ENCODE data around the gene BHMT2.
A peak's percentile ranks its signal among the peaks of the same experiment; 100 is the strongest.

BHMT2 gene

DNA sequence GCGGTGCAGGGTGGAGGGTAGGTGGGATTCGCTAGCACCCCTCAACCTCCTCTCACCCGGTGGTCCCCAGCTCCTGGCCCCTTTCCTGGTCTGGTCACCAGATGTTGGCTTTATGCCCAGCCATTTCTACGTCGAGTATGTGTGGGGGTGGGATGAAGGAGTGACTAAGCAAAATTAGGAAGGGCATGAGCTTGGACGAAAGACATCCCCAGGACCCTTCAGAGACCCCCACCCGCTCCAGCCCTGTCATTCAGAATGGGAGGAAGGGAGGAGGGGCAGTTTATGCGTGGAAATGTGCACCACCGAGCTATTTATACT lies 742 bp downstream of the BHMT2 start:
- no peak for DNase-seq

GRCh38 chr5:79074641-79075040 lies 5.1 kb downstream of the BHMT2 start:
- DNase-seq = no peak

DNA sequence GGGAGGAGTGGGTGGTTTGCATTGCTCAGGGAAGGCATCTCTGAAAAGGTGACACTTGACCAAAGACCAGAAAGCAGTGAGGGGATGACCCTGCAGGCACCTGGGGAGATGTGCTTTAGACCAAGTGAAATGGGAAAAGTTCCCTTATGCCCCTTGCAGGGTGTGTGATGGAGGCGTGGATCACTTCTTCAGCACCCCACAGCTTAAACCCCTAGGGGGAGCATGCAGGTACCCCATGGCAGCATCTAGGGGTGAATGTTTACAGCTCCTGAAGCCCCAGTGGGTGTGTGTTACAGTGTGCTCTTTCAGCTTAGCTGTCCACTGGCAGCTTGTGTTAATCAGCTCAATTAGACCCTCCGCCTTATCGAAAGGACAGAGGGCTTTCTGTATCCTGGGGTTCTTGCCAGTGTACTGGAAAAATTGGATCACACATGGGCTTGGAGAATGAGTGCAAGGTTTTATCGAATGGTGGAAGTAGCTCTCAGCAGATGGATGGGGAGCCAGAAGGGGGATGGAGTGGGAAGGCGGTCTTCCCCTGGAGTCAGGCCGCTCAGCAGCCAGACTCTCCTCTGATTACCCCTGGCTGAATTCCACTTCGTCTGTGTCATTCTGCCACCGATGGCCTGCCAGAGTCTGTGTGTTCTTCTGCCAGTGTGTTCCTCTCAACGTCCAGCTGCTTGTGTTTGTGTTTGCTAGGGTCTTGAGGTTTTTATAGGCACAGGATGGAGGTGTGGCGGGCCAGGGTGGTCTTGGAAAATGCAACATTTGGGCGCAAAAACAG lies 6.3 kb downstream of the BHMT2 start:
- DNase-seq = no peak

- no peak for DNase-seq
These were observed 7.3 kb downstream of the BHMT2 start for GRCh38 chr5:79076819-79077218.

DNA sequence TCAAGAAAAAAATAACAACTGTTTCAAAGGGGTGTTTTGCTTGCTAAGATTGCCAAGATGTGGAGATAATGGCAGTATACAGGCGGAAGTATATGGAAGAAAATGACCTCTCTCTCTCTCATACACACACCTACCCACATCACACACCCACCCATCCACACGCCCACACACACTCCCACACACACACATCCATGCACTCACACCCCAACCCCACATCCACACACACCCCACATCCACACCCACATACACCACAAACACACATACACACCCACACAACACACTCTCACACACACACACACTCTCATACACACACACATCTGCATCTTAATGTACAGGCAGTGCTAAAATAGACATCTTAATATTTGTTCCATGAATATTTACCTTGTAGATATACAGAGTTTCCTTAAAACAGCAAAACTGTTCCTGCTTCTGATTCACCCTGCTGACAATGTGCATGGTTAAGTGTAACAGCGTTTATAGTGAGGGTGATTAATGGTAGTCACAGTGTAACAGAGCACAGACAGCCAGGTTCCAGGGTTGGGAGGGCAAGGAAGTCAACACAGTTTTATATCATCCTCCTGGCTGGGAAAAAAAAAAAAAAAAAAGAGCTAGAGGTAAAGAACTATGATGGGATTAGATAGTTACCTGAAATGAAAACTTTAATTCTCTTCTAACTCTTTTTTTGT lies 8.3 kb downstream of the BHMT2 start:
- DNase-seq = no peak

GRCh38 chr5:79080804-79081203 lies 11.2 kb downstream of the BHMT2 start:
- DNase-seq = no peak

DNA sequence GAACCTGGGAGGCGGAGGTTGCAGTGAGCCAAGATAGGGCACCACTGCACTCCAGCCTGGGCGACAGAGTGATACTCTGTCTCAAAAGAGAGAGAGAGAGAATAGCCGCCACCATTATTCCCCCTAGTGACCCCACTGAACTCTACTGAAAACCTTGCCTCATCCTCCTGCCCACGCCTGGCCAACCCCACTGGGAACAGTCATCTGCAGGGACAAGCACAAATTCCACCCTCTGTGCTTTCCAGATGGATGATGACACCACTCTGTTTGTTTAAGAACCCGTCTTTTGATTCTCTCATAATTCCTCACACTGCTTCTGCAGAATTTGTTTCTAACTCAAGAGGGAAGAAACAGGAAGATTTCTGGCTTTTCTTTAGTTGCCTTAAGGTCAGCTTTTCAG lies 12.2 kb downstream of the BHMT2 start:
- DNase-seq = no peak

- no peak for DNase-seq
These were observed 16.5 kb downstream of the BHMT2 start for GRCh38 chr5:79086116-79086515.

GRCh38 chr5:79088507-79088906 lies 18.9 kb downstream of the BHMT2 start:
- no peak for DNase-seq

DNA sequence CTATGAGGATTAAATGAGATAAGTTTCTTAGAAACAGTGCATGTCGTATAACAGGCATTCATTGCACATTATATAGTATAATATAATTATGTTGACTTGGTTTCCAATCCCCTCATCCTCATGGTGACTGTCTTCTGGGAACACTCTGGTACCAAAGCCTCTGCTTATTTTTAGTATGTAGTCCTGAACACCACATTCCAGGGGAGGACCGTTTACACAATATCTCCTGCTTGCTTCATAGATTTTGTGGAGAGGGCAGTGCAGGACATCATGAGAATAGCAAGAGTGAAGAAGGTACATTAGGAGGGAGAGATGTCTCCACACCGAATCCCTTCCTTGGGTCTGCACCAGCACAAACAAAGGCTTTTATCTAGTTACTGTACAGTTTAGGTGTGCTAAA lies 21.5 kb downstream of the BHMT2 start:
- DNase-seq = no peak

GRCh38 chr5:79093762-79094161 lies 24.2 kb downstream of the BHMT2 start:
- no peak for DNase-seq

- DNase-seq = no peak
These were observed 36.3 kb downstream of the BHMT2 start for GRCh38 chr5:79105868-79106267.

- DNase-seq = no peak
These were observed 37.6 kb downstream of the BHMT2 start for GRCh38 chr5:79107020-79107796.

GRCh38 chr5:79108086-79108485 lies 38.5 kb downstream of the BHMT2 start:
- no peak for DNase-seq

DNA sequence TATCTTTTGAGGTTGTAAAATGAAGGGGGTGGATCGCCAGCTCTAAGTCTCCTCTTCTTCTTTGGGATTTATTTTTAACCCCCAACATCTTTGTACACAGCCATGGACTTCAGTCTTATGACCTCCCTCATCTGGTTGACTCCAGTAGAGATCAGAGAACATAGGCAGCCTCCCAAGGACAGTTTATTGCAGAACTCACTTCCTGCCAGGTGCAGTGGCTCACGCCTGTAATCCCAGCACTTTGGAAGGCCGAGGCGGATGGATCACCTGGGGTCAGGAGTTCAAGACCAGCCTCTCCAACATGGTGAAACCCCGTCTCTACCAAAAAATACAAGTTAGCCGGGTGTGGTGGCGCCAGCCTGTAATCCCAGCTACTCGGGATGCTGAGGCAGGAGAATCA lies 39.2 kb downstream of the BHMT2 start:
- no peak for DNase-seq

- peak; percentile 68 for DNase-seq
These were observed 40.2 kb downstream of the BHMT2 start for GRCh38 chr5:79109527-79110492.

GRCh38 chr5:79111387-79111959 lies 41.9 kb downstream of the BHMT2 start, which contains the start of gene BHMT:
Gene BHMT (plus strand): TSS chr5:79111809. CDS start chr5:79111886, 77 bp downstream.
- no peak for DNase-seq

- no peak for DNase-seq
These were observed 42.6 kb downstream of the BHMT2 start for GRCh38 chr5:79111960-79112702.

DNA sequence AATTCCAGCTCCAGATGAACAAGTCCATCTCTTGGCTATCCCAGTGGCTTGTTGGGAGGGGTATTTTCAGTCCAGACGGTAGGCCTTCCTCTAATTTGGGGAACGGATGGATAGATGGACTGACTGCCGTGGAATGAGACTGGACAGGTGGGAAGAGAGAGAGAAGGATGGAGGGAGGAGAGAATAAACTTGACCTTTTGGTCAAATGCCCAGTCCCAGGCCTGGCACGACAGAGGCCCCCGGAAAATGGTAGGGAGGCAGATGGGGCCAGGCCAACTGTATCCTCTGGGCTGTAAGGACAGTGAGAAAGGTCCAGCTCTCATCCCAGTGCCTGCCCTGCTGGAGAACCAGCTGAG lies 43.1 kb downstream of the BHMT2 start:
- no peak for DNase-seq

- DNase-seq = no peak
These were observed 49.9 kb downstream of the BHMT2 start for GRCh38 chr5:79119486-79119885.

DNA sequence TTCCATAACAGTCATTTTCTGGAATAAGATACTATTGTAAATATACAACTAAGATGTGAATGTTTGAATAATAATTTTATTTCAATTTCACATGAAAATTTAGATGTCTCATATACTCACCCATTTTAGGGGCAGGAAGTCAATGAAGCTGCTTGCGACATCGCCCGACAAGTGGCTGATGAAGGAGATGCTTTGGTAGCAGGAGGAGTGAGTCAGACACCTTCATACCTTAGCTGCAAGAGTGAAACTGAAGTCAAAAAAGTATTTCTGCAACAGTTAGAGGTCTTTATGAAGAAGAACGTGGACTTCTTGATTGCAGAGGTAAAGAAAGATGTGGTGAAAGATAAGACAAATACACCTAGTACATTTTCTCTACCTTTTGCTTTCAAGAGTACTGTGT lies 50.7 kb downstream of the BHMT2 start:
- DNase-seq = no peak

- DNase-seq = no peak
These were observed 53.4 kb downstream of the BHMT2 start for GRCh38 chr5:79122973-79123372.

Measured in activated effector memory CD4-positive, alpha-beta T cell treated with anti-CD3 and anti-CD28 coated beads, Interleukin-2, amount 50 U/mL, for 16 hours (primary cell).